MCF 10A (cell line): Measurements from ENCODE around the gene HSPB6. TPM values are rescaled to one million over a fixed set of nuclear protein-coding genes. Genes with fewer than 3 reads are reported as not detected.

Experiments
- BruUV-seq: library from RNA; stranded (reverse); fragments of 400-500 nt; replicated peaks from 2 replicates; lab custom pipeline; 2021; lab: Mats Ljungman, UMichigan
- CTCF ChIA-PET: fragments of 300-600 bp; sonication (Branson Sonifier 250); formaldehyde crosslinking; extraction: SDS; loops from one replicate; lab custom pipeline; 2021; ENCODE audit warnings: antibody characterized with exemption, inconsistent platforms; lab: Yijun Ruan, JAX
- POLR2A ChIA-PET: fragments of 300-600, 350-650 bp; sonication (Branson Sonifier 250); formaldehyde crosslinking; extraction: SDS; loops from one replicate; lab custom pipeline; 2020; ENCODE audit warnings: antibody characterized with exemption, inconsistent platforms; lab: Yijun Ruan, JAX
- DNase-seq: peaks from one replicate; pipeline ENCODE4 v3.0.0-alpha.2; 2018; ENCODE audit not compliant: unreplicated experiment
- H3K27ac Mint-ChIP-seq: one replicate; pipeline ENCODE4 v1.8.0; 2022; ENCODE audit warnings: mild to moderate bottlenecking, low read depth, mixed read lengths; ENCODE audit not compliant: unreplicated experiment
- H3K27me3 Mint-ChIP-seq: one replicate; pipeline ENCODE4 v1.8.0; 2022; ENCODE audit warnings: mixed read lengths; ENCODE audit not compliant: insufficient read depth, unreplicated experiment
- H3K36me3 Mint-ChIP-seq: one replicate; pipeline ENCODE4 v1.8.0; 2022; ENCODE audit warnings: mild to moderate bottlenecking, moderate library complexity, mixed read lengths; ENCODE audit not compliant: insufficient read depth, unreplicated experiment
- H3K4me1 Mint-ChIP-seq: one replicate; pipeline ENCODE4 v1.8.0; 2022; ENCODE audit warnings: mixed read lengths; ENCODE audit not compliant: insufficient read depth, unreplicated experiment
- H3K4me3 Mint-ChIP-seq: one replicate; pipeline ENCODE4 v1.8.0; 2022; ENCODE audit warnings: mild to moderate bottlenecking, moderate library complexity, mixed read lengths; ENCODE audit not compliant: unreplicated experiment
- H3K9me3 Mint-ChIP-seq: one replicate; pipeline ENCODE4 v1.8.0; 2022; ENCODE audit warnings: mixed read lengths; ENCODE audit not compliant: unreplicated experiment
- CTCF ChIP-seq: fragments of 200-600 bp; IDR thresholded peaks from one replicate; pipeline ENCODE4 v1.8.0; 2022; ENCODE audit warnings: antibody characterized with exemption, mild to moderate bottlenecking; ENCODE audit not compliant: unreplicated experiment
- intact Hi-C: fragments of 100-400 bp; cut with micrococcal nuclease; formaldehyde crosslinking; loops from 2 replicates; pipeline ENCODE4 v1.14.1; 2022
- total RNA-seq: library from RNA; stranded (reverse); gene quantifications from 2 replicates; pipeline ENCODE4 v1.2.3, GENCODE V29; 2022

HSPB6 gene
- total RNA-seq, 1 experiment from 2014 or later = 0.21 TPM

GRCh38 chr19:35781650-35782049 is 24.8 kb upstream of the HSPB6 start:
- H3K36me3 Mint-ChIP-seq = no peaks in the 10 kb centered on the region
- no peak overlapping the region for H3K27ac Mint-ChIP-seq
- no peaks in the 10 kb centered on the region for H3K27me3 Mint-ChIP-seq
- no peak for TF ChIP-seq CTCF
- intact Hi-C loops = no loop called here
- H3K9me3 Mint-ChIP-seq = no peaks in the 10 kb centered on the region
- no TSS peak for BruUV-seq
- POLR2A ChIA-PET = no interaction called here
- H3K4me3 Mint-ChIP-seq = no peak overlapping the region
- DNase-seq = no peak
- CTCF ChIA-PET = no interaction called here
- peaks cover 2% of the 10 kb centered on the region for H3K4me1 Mint-ChIP-seq

- Mint-ChIP-seq H3K9me3 (no peaks in the 10 kb centered on the region), H3K27ac (no peak overlapping the region), H3K27me3 (no peaks in the 10 kb centered on the region), H3K4me1 (peaks cover 10% of the 10 kb centered on the region), H3K36me3 (no peaks in the 10 kb centered on the region), H3K4me3 (no peak overlapping the region)
- ChIA-PET CTCF (no interaction called here), POLR2A (no interaction called here)
- no peak for TF ChIP-seq CTCF
- BruUV-seq = no TSS peak
- intact Hi-C loops = no loop called here
- DNase-seq = no peak
Observed at GRCh38 chr19:35780717-35781116, 23.9 kb upstream of the HSPB6 start.

GRCh38 chr19:35780058-35780457 is 23.2 kb upstream of the HSPB6 start:
- DNase-seq = no peak
- BruUV-seq = no TSS peak
- no peaks in the 10 kb centered on the region for H3K36me3 Mint-ChIP-seq
- ChIA-PET POLR2A (no interaction called here), CTCF (no interaction called here)
- peaks cover 10% of the 10 kb centered on the region for H3K4me1 Mint-ChIP-seq
- H3K27me3 Mint-ChIP-seq = no peaks in the 10 kb centered on the region
- no peak overlapping the region for H3K4me3 Mint-ChIP-seq
- H3K27ac Mint-ChIP-seq = no peak overlapping the region
- TF ChIP-seq CTCF = no peak
- intact Hi-C loops = no loop called here
- H3K9me3 Mint-ChIP-seq = no peaks in the 10 kb centered on the region

DNA sequence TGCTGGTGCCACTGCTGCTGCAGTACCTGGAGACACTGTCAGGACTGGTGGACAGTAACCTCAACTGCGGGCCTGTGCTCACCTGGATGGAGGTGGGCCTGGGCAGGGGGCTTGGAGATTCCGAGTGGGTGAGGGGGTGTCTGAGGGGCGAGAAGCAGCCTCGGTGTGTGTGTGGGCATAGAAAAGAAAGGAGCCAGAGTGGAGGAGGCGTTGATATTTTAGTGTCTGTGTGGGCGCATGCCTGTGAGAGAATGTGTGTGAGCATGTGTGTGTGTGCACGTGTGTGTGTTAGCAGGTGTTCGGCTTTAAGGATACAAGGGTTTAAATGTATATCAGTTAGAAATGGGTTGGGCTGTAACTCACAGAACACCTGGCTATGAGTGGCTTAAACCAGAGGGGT is 22.2 kb upstream of the HSPB6 start:
- intact Hi-C loops = loop anchor here (10.0 kb wide), 1 partner anchor 156 kb away; the partner anchor contains the start of gene LRFN3
- H3K4me1 Mint-ChIP-seq = peaks cover 17% of the 10 kb centered on the region
- DNase-seq = no peak
- CTCF ChIA-PET = no interaction called here
- POLR2A ChIA-PET = no interaction called here
- H3K4me3 Mint-ChIP-seq = no peak overlapping the region
- no peaks in the 10 kb centered on the region for H3K9me3 Mint-ChIP-seq
- TF ChIP-seq CTCF = no peak
- no peak overlapping the region for H3K27ac Mint-ChIP-seq
- no TSS peak for BruUV-seq
- no peaks in the 10 kb centered on the region for H3K27me3 Mint-ChIP-seq
- H3K36me3 Mint-ChIP-seq = peaks cover 6% of the 10 kb centered on the region
